H4 (cell line): ENCODE data around the gene AGTPBP1. TPM values are rescaled to one million over a fixed set of nuclear protein-coding genes. Genes with fewer than 3 reads are reported as not detected.
"Not testable (repeated sequence)": the region's sequence is repeated elsewhere in the genome, so short reads cannot be mapped to it uniquely, and the experiment has no call there.

Experiments used
- DNase-seq: peaks from one replicate; pipeline ENCODE4 v3.0.0-alpha.2; 2015; ENCODE audit warnings: low spot score
- total RNA-seq: library from RNA; depleted of rRNA; stranded (reverse); fragments of >200 nt; shearing (Covaris generic); gene quantifications from 2 replicates; pipeline ENCODE4 v1.2.3, GENCODE V29; 2014; rRNA removed

AGTPBP1 gene
- total RNA-seq = 3.9 and 6.1 TPM in 2 replicates

- DNase-seq = peak; percentile 83
These were observed at the start of gene AGTPBP1 for GRCh38 chr9:85741875-85742596. TSS of gene AGTPBP1 (minus strand) at chr9:85741954. CDS start at chr9:85712533, 29,421 bp downstream.

- not testable (repeated sequence) for DNase-seq
These were observed 44.4 kb upstream of the AGTPBP1 start for GRCh38 chr9:85786116-85786515.

GRCh38 chr9:85773844-85774243 lies 32.1 kb upstream of the AGTPBP1 start:
- DNase-seq = not testable (repeated sequence)

GRCh38 chr9:85761802-85762201 lies 20.0 kb upstream of the AGTPBP1 start:
- DNase-seq = not testable (repeated sequence)

- not testable (repeated sequence) for DNase-seq
These were observed 16.0 kb upstream of the AGTPBP1 start for GRCh38 chr9:85757716-85758115.

- DNase-seq = not testable (repeated sequence)
These were observed 14.5 kb upstream of the AGTPBP1 start for GRCh38 chr9:85756216-85756615.

GRCh38 chr9:85746309-85746708 lies 4.6 kb upstream of the AGTPBP1 start:
- DNase-seq = no peak

GRCh38 chr9:85745203-85745602 lies 3.4 kb upstream of the AGTPBP1 start:
- DNase-seq = no peak

- DNase-seq = no peak
These were observed 2.7 kb upstream of the AGTPBP1 start for GRCh38 chr9:85744480-85744879.

GRCh38 chr9:85743275-85744128 lies 1.7 kb upstream of the AGTPBP1 start:
- DNase-seq = peak; percentile 92

- peak; percentile 50 for DNase-seq
These were observed 813 bp upstream of the AGTPBP1 start for GRCh38 chr9:85742597-85742936.

GRCh38 chr9:85741095-85741874 lies 469 bp downstream of the AGTPBP1 start:
- DNase-seq = no peak

GRCh38 chr9:85740787-85741094 lies 1.0 kb downstream of the AGTPBP1 start:
- DNase-seq = no peak

GRCh38 chr9:85738509-85738908 lies 3.2 kb downstream of the AGTPBP1 start:
- DNase-seq = no peak

GRCh38 chr9:85737671-85738070 lies 4.1 kb downstream of the AGTPBP1 start:
- DNase-seq = no peak

- no peak for DNase-seq
These were observed 10.7 kb downstream of the AGTPBP1 start for GRCh38 chr9:85730916-85731630.

- DNase-seq = no peak
These were observed 11.9 kb downstream of the AGTPBP1 start for GRCh38 chr9:85729882-85730281.

GRCh38 chr9:85727500-85727899 lies 14.3 kb downstream of the AGTPBP1 start:
- no peak for DNase-seq

- DNase-seq = no peak
These were observed 15.0 kb downstream of the AGTPBP1 start for GRCh38 chr9:85726737-85727136.

GRCh38 chr9:85723215-85723614 lies 18.5 kb downstream of the AGTPBP1 start:
- DNase-seq = no peak

- not testable (repeated sequence) for DNase-seq
These were observed 22.3 kb downstream of the AGTPBP1 start for GRCh38 chr9:85719411-85719810.

- not testable (repeated sequence) for DNase-seq
These were observed 23.9 kb downstream of the AGTPBP1 start for GRCh38 chr9:85717818-85718217.
